Left cardiac atrium (tissue), 4 donors: ENCODE results near the gene CD151. TPM values are rescaled to one million over a fixed set of nuclear protein-coding genes. Genes with fewer than 3 reads are reported as not detected.

Source experiments
- ATAC-seq, 2 donors: fragments of 200-7000 bp; cut with Tn5 transposase; one replicate each; pipeline ENCODE4 v1.9.1; 2020; ENCODE audit warnings: mild to moderate bottlenecking in 2 of 2, moderate library complexity in 2 of 2
- DNase-seq: peaks from one replicate; pipeline ENCODE4 v3.0.0-alpha.2; 2020
- intact Hi-C, 2 donors: fragments of 100-400 bp; cut with DNase I; formaldehyde crosslinking; loops; one replicate each; pipeline versions ENCODE4 v1.14.1 to v1.15.1; 2022 to 2023
- total RNA-seq, 2 donors: library from RNA; stranded (reverse); fragmentation: NEBNext Ultra II Directional; extraction: Animal tissue kit (Norgen Biotek cat#: 25700); gene quantifications; one replicate each; pipeline ENCODE4 v1.2.1, GENCODE V29; 2021
- donor health status: DM: no; HTN: yes; CAD: no.
- donor health status: DM: no; HTN: yes; CAD: no; lungs with severe emphysema.
- donor health status: DM: yes; HTN: yes; CAD: no.
- donor health status: Dilated cardiomyopathy.

Gene CD151
- total RNA-seq, 2 donors from 2014 or later, result 382 to 489 TPM

- ATAC-seq (peak; percentile 66 to 84), DNase-seq (peak; percentile 50)
- intact Hi-C loops, result no loop called here
These were observed 43.8 kb downstream of the CD151 start for GRCh38 chr11:876545-876944.

- no peak for ATAC-seq
- DNase-seq, result no peak
- intact Hi-C loops, result no loop called here
These were observed 44.8 kb downstream of the CD151 start for GRCh38 chr11:877565-877964.

- intact Hi-C loops, result no loop called here
- ATAC-seq (no peak), DNase-seq (no peak)
These were observed 47.7 kb downstream of the CD151 start for GRCh38 chr11:880447-880846.

- DNase-seq (no peak), ATAC-seq (no peak)
- intact Hi-C loops, result no loop called here
These were observed 49.8 kb downstream of the CD151 start for GRCh38 chr11:882596-882995.

GRCh38 chr11:883527-883926, 50.8 kb downstream of the CD151 start:
- DNase-seq (no peak), ATAC-seq (no peak)
- intact Hi-C loops, result no loop called here

GRCh38 chr11:884578-885070, 51.9 kb downstream of the CD151 start:
- intact Hi-C loops, result no loop called here

GRCh38 chr11:886568-886967, 53.8 kb downstream of the CD151 start:
- intact Hi-C loops, result no loop called here
- no peak for DNase-seq
- no peak for ATAC-seq

More at GRCh38 chr11:884578-885070, 51.9 kb downstream of the CD151 start:
- no peak for ATAC-seq
- DNase-seq, result no peak

GRCh38 chr11:887589-887988, 54.8 kb downstream of the CD151 start:
- intact Hi-C loops, result no loop called here
- ATAC-seq (no peak), DNase-seq (no peak)

Other genes starting within 250 kb of the CD151 start
- gene IRF7, start 217.0 kb upstream of the CD151 start, total RNA-seq, result 10 to 100 TPM; 12.1 to 24.3 TPM
- gene CDHR5, start 208.0 kb upstream of the CD151 start, total RNA-seq, result not detected
- not detected for gene SCT, start 205.8 kb upstream of the CD151 start, total RNA-seq
- under 1 TPM; 0.15 to 0.29 TPM for gene DRD4, start 195.7 kb upstream of the CD151 start, total RNA-seq
- 10 to 100 TPM; 19.2 to 21.1 TPM for gene DEAF1, start 137.7 kb upstream of the CD151 start, total RNA-seq
- 10 to 100 TPM; 11.3 to 15.6 TPM for gene TMEM80, start 137.1 kb upstream of the CD151 start, total RNA-seq
- 1 to 10 TPM; 6.5 to 8.0 TPM for gene EPS8L2, start 126.7 kb upstream of the CD151 start, total RNA-seq
- 100 to 1,000 TPM; 107 to 121 TPM for gene TALDO1, start 85.5 kb upstream of the CD151 start, total RNA-seq
- gene GATD1, start 55.5 kb upstream of the CD151 start, total RNA-seq, result 10 to 100 TPM; 29.8 to 43.5 TPM
- under 1 TPM in 1 of 2 donors, not detected in 1; 0.58 TPM for gene CEND1, start 42.9 kb upstream of the CD151 start, total RNA-seq
- 10 to 100 TPM in 1 of 2 donors, 1 to 10 TPM in 1; 6.5 to 11.6 TPM for gene SLC25A22, start 34.7 kb upstream of the CD151 start, total RNA-seq
- gene PIDD1, start 27.7 kb upstream of the CD151 start, total RNA-seq, result 1 to 10 TPM; 8.5 to 9.1 TPM
- gene RPLP2, start 23.0 kb upstream of the CD151 start, total RNA-seq, result 1,000 to 10,000 TPM; 1,371 to 1,375 TPM
- 100 to 1,000 TPM; 316 to 372 TPM for gene PNPLA2, start 14.0 kb upstream of the CD151 start, total RNA-seq
- 10 to 100 TPM; 18.9 to 27.7 TPM for gene CRACR2B, start 5.0 kb upstream of the CD151 start, total RNA-seq
- gene POLR2L, start 9.6 kb downstream of the CD151 start, total RNA-seq, result 100 to 1,000 TPM; 163 to 202 TPM
- gene TSPAN4, start 9.9 kb downstream of the CD151 start, total RNA-seq, result 10 to 100 TPM; 46.1 to 63.5 TPM
- gene CHID1, start 77.9 kb downstream of the CD151 start, total RNA-seq, result 10 to 100 TPM; 58.7 to 64.6 TPM
- 10 to 100 TPM; 58.1 to 58.6 TPM for gene AP2A2, start 92.9 kb downstream of the CD151 start, total RNA-seq
- gene MUC6, start 203.8 kb downstream of the CD151 start, total RNA-seq, result not detected
- under 1 TPM in 1 of 2 donors, not detected in 1; 0.26 TPM for gene MUC2, start 241.9 kb downstream of the CD151 start, total RNA-seq